Neuronal stem cell (in vitro differentiated cells): Measurements from ENCODE around the gene FARS2.

Experiments
- DNase-seq: peaks from one replicate; pipeline ENCODE4 v3.0.0-alpha.2; 2013; ENCODE audit warnings: low spot score
- H2AFZ ChIP-seq: one replicate; pipeline ENCODE4 v1.6.1; 2013; ENCODE audit warnings: mild to moderate bottlenecking, low read length, inconsistent platforms
- H2AK5ac ChIP-seq: 2 replicates; pipeline ENCODE4 v1.6.1; 2013; ENCODE audit warnings: low read depth, mild to moderate bottlenecking, inconsistent platforms, low read length, moderate library complexity, mixed read lengths
- H2BK120ac ChIP-seq: 2 replicates; pipeline ENCODE4 v1.6.1; 2013; ENCODE audit warnings: low read depth, mild to moderate bottlenecking, inconsistent platforms, low read length, moderate library complexity, mixed read lengths
- H2BK12ac ChIP-seq: one replicate; pipeline ENCODE4 v1.6.1; 2013; ENCODE audit warnings: low read length, inconsistent platforms
- H2BK15ac ChIP-seq: 2 replicates; pipeline ENCODE4 v1.6.1; 2013; ENCODE audit warnings: mild to moderate bottlenecking, low read length, inconsistent platforms, mixed read lengths
- H2BK5ac ChIP-seq: one replicate; pipeline ENCODE4 v1.6.1; 2013; ENCODE audit warnings: inconsistent platforms, mild to moderate bottlenecking, low read length, moderate library complexity
- H3K14ac ChIP-seq: one replicate; pipeline ENCODE4 v1.6.1; 2013; ENCODE audit warnings: low read length, inconsistent platforms
- H3K18ac ChIP-seq: 2 replicates; pipeline ENCODE4 v1.6.1; 2013; ENCODE audit warnings: low read length, inconsistent platforms
- H3K23ac ChIP-seq: 2 replicates; pipeline ENCODE4 v1.6.1; 2013; ENCODE audit warnings: low read depth, mild to moderate bottlenecking, mixed read lengths, low read length, inconsistent platforms; ENCODE audit not compliant: poor library complexity
- H3K27ac ChIP-seq: replicated peaks from 3 replicates; pipeline ENCODE4 v1.5.1; 2013; ENCODE audit warnings: low read length, inconsistent platforms
- H3K27me3 ChIP-seq, 3 experiments: 2 replicates each; pipeline ENCODE4 v1.6.1; 2013; ENCODE audit warnings: low read length in 3 of 3, mild to moderate bottlenecking in 2 of 3, inconsistent platforms in 1 of 3, low read depth in 1 of 3, mixed read lengths in 1 of 3, moderate library complexity in 1 of 3; ENCODE audit not compliant: control insufficient read depth in 3 of 3, insufficient read depth in 3 of 3
- H3K36me3 ChIP-seq, 2 donors: replicated peaks in 1 of 2; 2 replicates each; pipeline ENCODE4 v1.6.1; 2013; ENCODE audit warnings: low read length in 2 of 2; ENCODE audit not compliant: control insufficient read depth in 2 of 2, insufficient read depth in 2 of 2
- H3K4ac ChIP-seq: 2 replicates; pipeline ENCODE4 v1.6.1; 2013; ENCODE audit warnings: inconsistent platforms, mild to moderate bottlenecking, low read length, moderate library complexity
- H3K4me1 ChIP-seq, 2 donors: 1 replicate in 1 of 2; 2 replicates in 1 of 2; pipeline ENCODE4 v1.6.1; 2013; ENCODE audit warnings: low read length in 2 of 2, low read depth in 1 of 2; ENCODE audit not compliant: control insufficient read depth in 2 of 2, insufficient read depth in 1 of 2
- H3K4me2 ChIP-seq: one replicate; pipeline ENCODE4 v1.6.1; 2013; ENCODE audit warnings: mild to moderate bottlenecking, low read length, inconsistent platforms; ENCODE audit not compliant: insufficient read depth, poor library complexity, severe bottlenecking
- H3K4me3 ChIP-seq, 2 donors: 2 replicates each; pipeline ENCODE4 v1.5.1; 2013; ENCODE audit warnings: low read length in 2 of 2, mild to moderate bottlenecking in 2 of 2, inconsistent platforms in 1 of 2, moderate library complexity in 1 of 2
- H3K79me1 ChIP-seq: one replicate; pipeline ENCODE4 v1.6.1; 2013; ENCODE audit warnings: low read depth, mild to moderate bottlenecking, inconsistent platforms, low read length, moderate library complexity
- H3K9ac ChIP-seq: one replicate; pipeline ENCODE4 v1.6.1; 2013; ENCODE audit warnings: mild to moderate bottlenecking, low read depth, low read length, inconsistent platforms; ENCODE audit not compliant: poor library complexity
- H3K9me3 ChIP-seq, 2 donors: replicated peaks in 1 of 2; 2 replicates each; pipeline versions ENCODE3 to v1.6.1; 2013; ENCODE audit warnings: low read length in 2 of 2, mild to moderate bottlenecking in 2 of 2, inconsistent platforms in 1 of 2, low read depth in 1 of 2, mixed read lengths in 1 of 2, moderate library complexity in 1 of 2; ENCODE audit not compliant: control insufficient read depth in 2 of 2, insufficient read depth in 1 of 2
- H4K8ac ChIP-seq: one replicate; pipeline ENCODE4 v1.6.1; 2013; ENCODE audit warnings: low read depth, mild to moderate bottlenecking, inconsistent platforms, low read length, moderate library complexity
- H4K91ac ChIP-seq: one replicate; pipeline ENCODE4 v1.6.1; 2013; ENCODE audit warnings: low read length, low read depth, mild to moderate bottlenecking, inconsistent platforms; ENCODE audit not compliant: poor library complexity
- whole genome bisulfite sequencing, 2 donors: extraction: QIAGEN DNeasy Blood & Tissue Kit; methylation state at CpG; one replicate each; pipeline ENCODE4 v1.1.7; 2013; ENCODE audit warnings: missing lambda C conversion rate in 2 of 2, mixed read lengths in 1 of 2; ENCODE audit not compliant: insufficient read length in 2 of 2, insufficient replicate concordance in 1 of 2; ENCODE audit errors: extremely low coverage in 2 of 2; 5-methylcytosine and 5-hydroxymethylcytosine counted together

Gene FARS2

GRCh38 chr6:5738211-5738610 lies 476.9 kb downstream of the FARS2 start:
- Histone ChIP-seq H3K79me1 (no peaks in the 10 kb centered on the region), H2BK12ac (no peak overlapping the region), H3K27ac (no peak overlapping the region)

DNA sequence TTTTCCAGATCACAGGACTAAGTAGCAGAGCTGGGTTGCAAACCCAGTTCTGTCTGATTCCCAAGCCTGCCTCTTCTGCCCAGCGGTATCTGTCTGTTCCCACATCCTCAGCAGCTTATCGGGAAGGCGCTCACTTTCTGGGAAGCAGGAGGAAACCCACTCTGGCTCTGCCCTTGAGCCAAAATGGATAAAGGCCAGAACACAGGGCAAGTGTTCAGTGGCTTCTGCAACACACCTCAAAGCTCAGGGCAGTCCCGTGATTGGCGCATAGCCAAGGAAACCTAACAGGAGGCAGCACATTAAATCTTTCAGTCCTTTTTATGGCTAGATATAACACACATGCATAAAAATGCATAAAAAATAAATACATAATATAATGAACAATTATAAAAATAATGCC lies 483.2 kb downstream of the FARS2 start:
- Histone ChIP-seq H3K4me2 (no peak overlapping the region), H2BK15ac (no peak overlapping the region), H2BK5ac (no peak overlapping the region), H3K27ac (no peak overlapping the region), H4K8ac (no peak overlapping the region), H2AK5ac (no peak overlapping the region), H4K91ac (no peak overlapping the region), H3K9ac (no peak overlapping the region), H3K14ac (no peak overlapping the region), H3K4me1 (peaks cover 0 to 4% of the 10 kb centered on the region in 2 donors), H3K27me3 (no peaks in the 10 kb centered on the region), H2BK120ac (no peak overlapping the region), H3K4me3 (no peak overlapping the region), H3K18ac (no peak overlapping the region), H2AFZ (no peak overlapping the region), H3K79me1 (no peaks in the 10 kb centered on the region), H3K23ac (no peak overlapping the region), H3K9me3 (no peaks in the 10 kb centered on the region), H3K4ac (no peak overlapping the region), H2BK12ac (no peak overlapping the region), H3K36me3 (no peaks in the 10 kb centered on the region)
- WGBS, 2 donors, result no CpG with 5 or more reads among the region's 5 CpGs
- no peak for DNase-seq

More at GRCh38 chr6:5738211-5738610, 476.9 kb downstream of the FARS2 start:
- Histone ChIP-seq H4K8ac (no peak overlapping the region), H2BK120ac (no peak overlapping the region), H2BK15ac (no peak overlapping the region), H3K23ac (no peak overlapping the region), H3K36me3 (no peaks in the 10 kb centered on the region), H2AK5ac (no peak overlapping the region), H2BK5ac (no peak overlapping the region), H3K9me3 (no peaks in the 10 kb centered on the region), H4K91ac (no peak overlapping the region), H2AFZ (no peak overlapping the region), H3K4me3 (no peak overlapping the region), H3K27me3 (no peaks in the 10 kb centered on the region), H3K4ac (no peak overlapping the region), H3K14ac (no peak overlapping the region), H3K4me1 (peaks cover 0 to 4% of the 10 kb centered on the region in 2 donors), H3K18ac (no peak overlapping the region), H3K9ac (no peak overlapping the region), H3K4me2 (no peak overlapping the region)
- DNase-seq, result no peak
- WGBS, 2 donors, result no CpG with 5 or more reads among the region's 1 CpG

DNA sequence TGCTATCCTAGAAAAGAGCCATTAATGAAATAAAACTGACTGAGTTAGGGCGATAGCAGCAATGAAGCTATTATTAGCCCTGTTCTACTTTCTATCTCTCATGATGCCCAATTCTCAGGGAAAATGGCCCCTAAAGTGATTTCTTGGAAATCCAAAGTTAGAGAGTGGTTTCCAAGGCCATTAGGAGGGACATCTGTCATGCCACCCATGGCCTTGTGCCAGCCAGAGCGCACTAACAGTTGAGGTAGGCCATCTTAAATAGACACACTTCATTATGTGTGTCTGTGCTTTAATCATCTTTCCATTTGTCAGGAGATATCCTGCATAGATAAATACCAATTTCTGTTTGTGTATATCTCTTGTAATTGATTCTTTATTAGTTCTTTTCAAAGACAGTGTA lies 483.8 kb downstream of the FARS2 start:
- Histone ChIP-seq H3K79me1 (no peaks in the 10 kb centered on the region), H3K27ac (no peak overlapping the region), H3K9ac (no peak overlapping the region), H3K4me3 (no peak overlapping the region), H3K27me3 (no peaks in the 10 kb centered on the region), H4K8ac (no peak overlapping the region), H3K4ac (no peak overlapping the region), H2BK120ac (no peak overlapping the region), H3K18ac (no peak overlapping the region), H2BK5ac (no peak overlapping the region), H2AFZ (no peak overlapping the region), H3K36me3 (no peaks in the 10 kb centered on the region), H2BK12ac (no peak overlapping the region), H2AK5ac (no peak overlapping the region), H3K4me2 (no peak overlapping the region), H3K23ac (no peak overlapping the region), H3K4me1 (peaks cover 0 to 4% of the 10 kb centered on the region in 2 donors), H3K14ac (no peak overlapping the region), H4K91ac (no peak overlapping the region), H3K9me3 (no peaks in the 10 kb centered on the region), H2BK15ac (no peak overlapping the region)
- no CpG with 5 or more reads among the region's 2 CpGs for WGBS, 2 donors
- DNase-seq, result no peak

DNA sequence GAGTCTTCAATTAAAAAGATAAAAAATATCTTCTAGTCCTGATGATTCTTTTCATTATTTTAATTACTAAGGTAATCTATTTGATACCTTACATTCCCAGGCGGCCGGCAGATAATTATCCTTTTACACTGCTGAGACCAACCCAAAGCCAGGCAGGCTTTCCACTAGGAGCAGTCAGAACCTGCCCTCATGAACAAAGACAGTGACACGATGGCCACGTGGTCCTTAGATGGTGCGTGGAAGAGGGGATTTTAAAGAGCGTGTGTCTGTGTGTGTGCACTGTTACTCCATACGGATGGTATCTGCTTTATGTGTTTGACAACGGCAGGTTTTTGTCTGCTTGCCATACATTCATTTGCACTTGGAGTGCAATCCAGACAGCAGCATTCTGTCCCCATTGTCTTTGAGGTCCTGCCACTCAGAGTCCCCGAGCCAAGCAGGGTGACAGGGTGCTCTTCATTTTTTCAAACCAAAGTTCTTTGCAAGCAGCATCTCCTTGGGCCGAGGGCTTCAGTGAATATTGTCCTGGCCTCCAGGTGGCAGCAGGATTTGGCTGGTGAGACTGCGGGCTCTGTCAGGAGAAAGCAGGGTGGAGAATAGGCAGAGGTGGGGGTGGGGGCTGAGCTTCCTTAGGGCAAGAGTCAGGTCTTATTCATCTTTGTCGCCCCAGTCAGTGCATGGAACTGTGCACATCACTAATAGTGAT lies 484.9 kb downstream of the FARS2 start:
- no peak overlapping the region for H2BK12ac ChIP-seq
- H4K8ac ChIP-seq, result no peak overlapping the region
- H3K27me3 ChIP-seq, result no peaks in the 10 kb centered on the region
- no peak overlapping the region for H2BK15ac ChIP-seq
- H3K4ac ChIP-seq, result no peak overlapping the region
- H3K9me3 ChIP-seq, result no peaks in the 10 kb centered on the region
- H3K9ac ChIP-seq, result no peak overlapping the region
- no peak overlapping the region for H3K18ac ChIP-seq
- H3K36me3 ChIP-seq, result no peaks in the 10 kb centered on the region
- no peak overlapping the region for H3K14ac ChIP-seq
- WGBS, 2 donors, result no CpG with 5 or more reads among the region's 12 CpGs
- no peak overlapping the region for H3K23ac ChIP-seq
- H3K79me1 ChIP-seq, result no peaks in the 10 kb centered on the region
- no peak overlapping the region for H2AFZ ChIP-seq
- no peak overlapping the region for H3K4me3 ChIP-seq
- H3K4me2 ChIP-seq, result no peak overlapping the region
- H2BK120ac ChIP-seq, result no peak overlapping the region
- DNase-seq, result peak; percentile 17
- H2BK5ac ChIP-seq, result no peak overlapping the region
- no peak overlapping the region for H3K27ac ChIP-seq
- no peak overlapping the region for H4K91ac ChIP-seq
- no peak overlapping the region for H2AK5ac ChIP-seq
- H3K4me1 ChIP-seq, result peaks cover 0 to 2% of the 10 kb centered on the region in 2 donors
